SK-N-SH (cell line): ENCODE data around the gene AP2A2. TPM values are rescaled to one million over a fixed set of nuclear protein-coding genes. Genes with fewer than 3 reads are reported as not detected.

Source experiments
- CTCF ChIA-PET: fragments of 300-600, 350-600 bp; formaldehyde crosslinking; extraction: SDS; loops from one replicate; lab custom pipeline; 2021; lab: Yijun Ruan, JAX
- POLR2A ChIA-PET: fragments of 350-600 bp; sonication (Branson Sonifier 250); formaldehyde crosslinking; extraction: SDS; loops from one replicate; lab custom pipeline; 2020; ENCODE audit warnings: antibody characterized with exemption, inconsistent platforms; lab: Yijun Ruan, JAX
- DNase-seq: peaks from one replicate; pipeline ENCODE4 v3.0.0; 2012
- H2AFZ ChIP-seq: fragments of 200-600 bp; sonication (generic); 2 replicates; pipeline ENCODE4 v1.8.1; 2016; ENCODE audit warnings: antibody characterized with exemption, mild to moderate bottlenecking, low read depth
- H3F3A ChIP-seq: fragments of 200-600 bp; sonication (generic); replicated peaks from 2 replicates; pipeline ENCODE3; 2016; ENCODE audit warnings: antibody characterized with exemption, mild to moderate bottlenecking; ENCODE audit not compliant: insufficient read depth
- H3K27ac ChIP-seq, 2 experiments: fragments of 200-500 bp in 1 of 2; fragments of 200-600 bp in 1 of 2; sonication (Bioruptor generic) in 1 of 2; sonication (generic), shearing (Covaris generic) in 1 of 2; 2 replicates each; pipeline versions ENCODE4 v1.5.1 to v1.6.1; 2014 to 2016; ENCODE audit warnings: low read depth in 2 of 2, inconsistent platforms in 1 of 2, low read length in 1 of 2, mild to moderate bottlenecking in 1 of 2, mixed read lengths in 1 of 2
- H3K27me3 ChIP-seq: fragments of 200-600 bp; sonication (generic), shearing (Covaris generic); 2 replicates; pipeline ENCODE4 v1.6.1; 2016; ENCODE audit warnings: mixed run types; ENCODE audit not compliant: insufficient read depth
- H3K36me3 ChIP-seq, 2 experiments: fragments of 200-500 bp in 1 of 2; fragments of 200-600 bp in 1 of 2; sonication (Bioruptor generic) in 1 of 2; sonication (generic) in 1 of 2; replicated peaks in 1 of 2; 2 replicates each; pipeline versions ENCODE3 to v1.5.1; 2014 to 2016; ENCODE audit warnings: low read length in 1 of 2, mild to moderate bottlenecking in 1 of 2; ENCODE audit not compliant: insufficient read depth in 2 of 2, control insufficient read depth in 1 of 2
- H3K4me1 ChIP-seq, 2 experiments: fragments of 200-500 bp in 1 of 2; fragments of 200-600 bp in 1 of 2; sonication (Bioruptor generic) in 1 of 2; sonication (generic), shearing (Covaris generic) in 1 of 2; 2 replicates each; pipeline versions ENCODE4 v1.5.1 to v1.6.1; 2014 to 2016; ENCODE audit warnings: low read depth in 1 of 2, low read length in 1 of 2, mixed run types in 1 of 2; ENCODE audit not compliant: insufficient read depth in 2 of 2, control insufficient read depth in 1 of 2
- H3K4me2 ChIP-seq: fragments of 200-600 bp; sonication (generic), shearing (Covaris generic); 2 replicates; pipeline ENCODE4 v1.6.1; 2017; ENCODE audit warnings: mixed run types
- H3K4me3 ChIP-seq, 2 experiments: fragments of 200-500 bp in 1 of 2; fragments of 200-600 bp in 1 of 2; sonication (Bioruptor generic) in 1 of 2; sonication (generic), shearing (Covaris generic) in 1 of 2; 2 replicates each; pipeline versions ENCODE4 v1.5.1 to v1.8.1; 2014 to 2016; ENCODE audit warnings: low read depth in 2 of 2, inconsistent platforms in 1 of 2, low read length in 1 of 2, mild to moderate bottlenecking in 1 of 2, mixed read lengths in 1 of 2, moderate library complexity in 1 of 2
- H3K79me2 ChIP-seq: fragments of 200-600 bp; sonication (generic); 2 replicates; pipeline ENCODE4 v1.8.1; 2017; ENCODE audit warnings: mild to moderate bottlenecking; ENCODE audit not compliant: insufficient read depth
- H3K9ac ChIP-seq: fragments of 200-600 bp; sonication (generic); 2 replicates; pipeline ENCODE4 v1.6.1; 2017; ENCODE audit warnings: mixed run types
- H3K9me2 ChIP-seq: fragments of 200-600 bp; sonication (generic); 2 replicates; pipeline ENCODE4 v1.6.1; 2017; ENCODE audit warnings: mixed run types
- H3K9me3 ChIP-seq: fragments of 200-600 bp; sonication (generic); 2 replicates; pipeline ENCODE4 v1.6.1; 2017; ENCODE audit warnings: mixed run types, mild to moderate bottlenecking, moderate library complexity
- H4K20me1 ChIP-seq: fragments of 200-600 bp; sonication (generic); 2 replicates; pipeline ENCODE4 v1.6.1; 2017; ENCODE audit warnings: mild to moderate bottlenecking, mixed run types; ENCODE audit not compliant: insufficient read depth
- ELF1 ChIP-seq: IDR thresholded peaks from 2 replicates; pipeline ENCODE4 v1.4.0; 2012
- EZH2phosphoT487 ChIP-seq: fragments of 200-600 bp; sonication (generic); IDR thresholded peaks from 2 replicates; pipeline ENCODE4 v1.6.1; 2017; ENCODE audit warnings: low read depth, mixed run types, mild to moderate bottlenecking, antibody characterized with exemption, moderate library complexity, borderline replicate concordance
- FOXJ3 ChIP-seq: sonication (generic); formaldehyde crosslinking; IDR thresholded peaks from 2 replicates; pipeline ENCODE4 v1.5.1; 2020; ENCODE audit warnings: mild to moderate bottlenecking, missing genetic modification reagents
- FOXM1 ChIP-seq: IDR thresholded peaks from 2 replicates; pipeline ENCODE4 v1.4.0; 2012; ENCODE audit warnings: low read depth, mild to moderate bottlenecking
- JUND ChIP-seq: IDR thresholded peaks from 2 replicates; pipeline ENCODE4 v1.4.0; 2012
- MAX ChIP-seq: IDR thresholded peaks from 2 replicates; pipeline ENCODE4 v1.4.0; 2012; ENCODE audit warnings: low read depth
- MEF2A ChIP-seq: IDR thresholded peaks from 2 replicates; pipeline ENCODE4 v1.4.0; 2012; ENCODE audit warnings: low read depth, borderline replicate concordance
- MXI1 ChIP-seq: IDR thresholded peaks from 2 replicates; pipeline ENCODE4 v1.6.1; 2012; ENCODE audit warnings: mild to moderate bottlenecking, low read depth, low read length, improper control_type of control experiment
- NRF1 ChIP-seq: IDR thresholded peaks from 2 replicates; pipeline ENCODE4 v1.6.1; 2012; ENCODE audit warnings: low read depth, mild to moderate bottlenecking, low read length
- POLR2AphosphoS5 ChIP-seq: IDR thresholded peaks from 2 replicates; pipeline ENCODE4 v1.6.1; 2012; ENCODE audit warnings: low read depth, low read length
- RCOR1 ChIP-seq: fragments of 150-350 bp; IDR thresholded peaks from 2 replicates; pipeline ENCODE4 v1.6.1; 2017; ENCODE audit warnings: antibody characterized with exemption, low read length
- RFX5 ChIP-seq: IDR thresholded peaks from 2 replicates; pipeline ENCODE4 v1.6.1; 2012; ENCODE audit warnings: mild to moderate bottlenecking, improper control_type of control experiment, low read length
- SIN3A ChIP-seq: IDR thresholded peaks from 2 replicates; pipeline ENCODE4 v1.6.1; 2012; ENCODE audit warnings: low read depth, mild to moderate bottlenecking, low read length, moderate library complexity, borderline replicate concordance
- SMC3 ChIP-seq: IDR thresholded peaks from 2 replicates; pipeline ENCODE4 v1.6.1; 2012; ENCODE audit warnings: low read depth, low read length, improper control_type of control experiment
- TAF1 ChIP-seq: IDR thresholded peaks from 2 replicates; pipeline ENCODE4 v1.6.1; 2012; ENCODE audit warnings: low read depth, mild to moderate bottlenecking, low read length, moderate library complexity, borderline replicate concordance
- USF1 ChIP-seq: IDR thresholded peaks from 2 replicates; pipeline ENCODE4 v1.4.0; 2012; ENCODE audit warnings: low read depth, borderline replicate concordance
- YY1 ChIP-seq: IDR thresholded peaks from 2 replicates; pipeline ENCODE4 v1.4.0; 2012; ENCODE audit warnings: low read depth, mild to moderate bottlenecking
- WGBS: methylation state at CpG from one replicate; pipeline ENCODE4 v1.1.6; 2017; ENCODE audit warnings: low lambda C conversion rate; 5-methylcytosine and 5-hydroxymethylcytosine counted together
- polyA plus RNA-seq, 3 experiments: library from polyadenylated mRNA; depleted of rRNA; stranded (reverse); fragments of >200 nt; gene quantifications; 2 replicates each; pipeline ENCODE4 v1.2.3, GENCODE V29; 2012
- TF ChIP-seq, protein P1 (sequence below): IDR thresholded peaks from 2 replicates; pipeline ENCODE4 v1.4.0; 2012; ENCODE audit warnings: low read depth, borderline replicate concordance
- TF ChIP-seq, protein P2 (sequence below): fragments of 200-600 bp; sonication (generic); IDR thresholded peaks from 2 replicates; pipeline ENCODE4 v1.6.1; 2017; ENCODE audit warnings: antibody characterized with exemption, mild to moderate bottlenecking, moderate library complexity

Gene AP2A2
- polyA plus RNA-seq, 1 of the 3 experiments (the other 2 are of a cell fraction) = 42.7 TPM

- no peak overlapping the region for H3K4me3 ChIP-seq
- no peak overlapping the region for H2AFZ ChIP-seq
- no peak overlapping the region for H3K9ac ChIP-seq
- no peak for TF ChIP-seq POLR2AphosphoS5
- no peak for TF ChIP-seq JUND
- TF ChIP-seq ELF1 = no peak
- TF ChIP-seq MAX = no peak
- no peak for TF ChIP-seq MEF2A
- TF ChIP-seq, protein P1, sequence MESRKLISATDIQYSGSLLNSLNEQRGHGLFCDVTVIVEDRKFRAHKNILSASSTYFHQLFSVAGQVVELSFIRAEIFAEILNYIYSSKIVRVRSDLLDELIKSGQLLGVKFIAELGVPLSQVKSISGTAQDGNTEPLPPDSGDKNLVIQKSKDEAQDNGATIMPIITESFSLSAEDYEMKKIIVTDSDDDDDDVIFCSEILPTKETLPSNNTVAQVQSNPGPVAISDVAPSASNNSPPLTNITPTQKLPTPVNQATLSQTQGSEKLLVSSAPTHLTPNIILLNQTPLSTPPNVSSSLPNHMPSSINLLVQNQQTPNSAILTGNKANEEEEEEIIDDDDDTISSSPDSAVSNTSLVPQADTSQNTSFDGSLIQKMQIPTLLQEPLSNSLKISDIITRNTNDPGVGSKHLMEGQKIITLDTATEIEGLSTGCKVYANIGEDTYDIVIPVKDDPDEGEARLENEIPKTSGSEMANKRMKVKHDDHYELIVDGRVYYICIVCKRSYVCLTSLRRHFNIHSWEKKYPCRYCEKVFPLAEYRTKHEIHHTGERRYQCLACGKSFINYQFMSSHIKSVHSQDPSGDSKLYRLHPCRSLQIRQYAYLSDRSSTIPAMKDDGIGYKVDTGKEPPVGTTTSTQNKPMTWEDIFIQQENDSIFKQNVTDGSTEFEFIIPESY = no peak
- no peak for TF ChIP-seq SIN3A
- TF ChIP-seq YY1 = no peak
- no peak for TF ChIP-seq RFX5
- no peak for TF ChIP-seq FOXM1
- TF ChIP-seq MXI1 = no peak
- TF ChIP-seq TAF1 = no peak
- TF ChIP-seq NRF1 = no peak
- TF ChIP-seq USF1 = no peak
- no peak for TF ChIP-seq RCOR1
- TF ChIP-seq SMC3 = no peak
- TF ChIP-seq, protein P2, sequence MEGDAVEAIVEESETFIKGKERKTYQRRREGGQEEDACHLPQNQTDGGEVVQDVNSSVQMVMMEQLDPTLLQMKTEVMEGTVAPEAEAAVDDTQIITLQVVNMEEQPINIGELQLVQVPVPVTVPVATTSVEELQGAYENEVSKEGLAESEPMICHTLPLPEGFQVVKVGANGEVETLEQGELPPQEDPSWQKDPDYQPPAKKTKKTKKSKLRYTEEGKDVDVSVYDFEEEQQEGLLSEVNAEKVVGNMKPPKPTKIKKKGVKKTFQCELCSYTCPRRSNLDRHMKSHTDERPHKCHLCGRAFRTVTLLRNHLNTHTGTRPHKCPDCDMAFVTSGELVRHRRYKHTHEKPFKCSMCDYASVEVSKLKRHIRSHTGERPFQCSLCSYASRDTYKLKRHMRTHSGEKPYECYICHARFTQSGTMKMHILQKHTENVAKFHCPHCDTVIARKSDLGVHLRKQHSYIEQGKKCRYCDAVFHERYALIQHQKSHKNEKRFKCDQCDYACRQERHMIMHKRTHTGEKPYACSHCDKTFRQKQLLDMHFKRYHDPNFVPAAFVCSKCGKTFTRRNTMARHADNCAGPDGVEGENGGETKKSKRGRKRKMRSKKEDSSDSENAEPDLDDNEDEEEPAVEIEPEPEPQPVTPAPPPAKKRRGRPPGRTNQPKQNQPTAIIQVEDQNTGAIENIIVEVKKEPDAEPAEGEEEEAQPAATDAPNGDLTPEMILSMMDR = no peak
- TF ChIP-seq EZH2phosphoT487 = no peak
- TF ChIP-seq FOXJ3 (CRISPR knock-in tag) = no peak
- peaks cover 9 to 47% of the 10 kb centered on the region in 2 experiments for H3K36me3 ChIP-seq
- H3K79me2 ChIP-seq = peaks cover 13% of the 10 kb centered on the region; the same call in 1 of the 2 replicates
- no peaks in the 10 kb centered on the region for H3K27me3 ChIP-seq
- no peak for DNase-seq
- H4K20me1 ChIP-seq = no peaks in the 10 kb centered on the region
- POLR2A ChIA-PET = no interaction called here
- CTCF ChIA-PET = no interaction called here
- H3K27ac ChIP-seq = no peak overlapping the region
- no peak overlapping the region for H3K4me2 ChIP-seq
- no peaks in the 10 kb centered on the region for H3K4me1 ChIP-seq
- no peaks in the 10 kb centered on the region for H3K9me2 ChIP-seq
- 94% methylated on average over 36 of the region's 38 CpGs for WGBS
- H3K9me3 ChIP-seq = no peaks in the 10 kb centered on the region
- no peaks in the 10 kb centered on the region for H3F3A ChIP-seq
Observed at GRCh38 chr11:1000357-1001278, 74.9 kb downstream of the AP2A2 start.
